ENCODE results near the gene CPED1. TPM values are rescaled to one million over a fixed set of nuclear protein-coding genes. Genes with fewer than 3 reads are reported as not detected.

CPED1 gene
- total RNA-seq, 4 donors from 2014 or later = 1.3 to 5.6 (median 3.6) TPM

- no peak overlapping the region for H3K27ac ChIP-seq
- H3K4me1 ChIP-seq = no peaks in the 10 kb centered on the region
- no peaks in the 10 kb centered on the region for H3K36me3 ChIP-seq
- H3K27me3 ChIP-seq = peaks cover 33% of the 10 kb centered on the region
- TF ChIP-seq POLR2A (IDR thresholded peaks at IDR 0.05) (no peak), CTCF (IDR thresholded peaks at IDR 0.05) (no peak), POLR2AphosphoS5 (IDR thresholded peaks at IDR 0.05) (no peak), EP300 (IDR thresholded peaks at IDR 0.05) (no peak)
- no peak for DNase-seq (ENCODE audit: low spot score in 2 of 2)
- 21% methylated on average over 3 of the region's 3 CpGs for WGBS
- H3K9me3 ChIP-seq = no peaks in the 10 kb centered on the region
- no peak overlapping the region for H3K4me3 ChIP-seq
Observed at GRCh38 chr7:121337398-121337797, 348.9 kb downstream of the CPED1 start.

GRCh38 chr7:121339082-121339481, 350.6 kb downstream of the CPED1 start:
- H3K27ac ChIP-seq = no peak overlapping the region
- H3K36me3 ChIP-seq = no peaks in the 10 kb centered on the region
- H3K4me3 ChIP-seq = no peak overlapping the region
- TF ChIP-seq CTCF (IDR thresholded peaks at IDR 0.05) (no peak), POLR2AphosphoS5 (IDR thresholded peaks at IDR 0.05) (no peak), POLR2A (IDR thresholded peaks at IDR 0.05) (no peak), EP300 (IDR thresholded peaks at IDR 0.05) (no peak)
- H3K4me1 ChIP-seq = no peaks in the 10 kb centered on the region
- H3K9me3 ChIP-seq = no peaks in the 10 kb centered on the region
- no peak for DNase-seq (ENCODE audit: low spot score in 2 of 2)
- 81% methylated on average over 5 of the region's 5 CpGs for WGBS
- H3K27me3 ChIP-seq = peaks cover 16% of the 10 kb centered on the region

GRCh38 chr7:121341933-121342332, 353.4 kb downstream of the CPED1 start:
- Histone ChIP-seq H3K36me3 (no peaks in the 10 kb centered on the region), H3K27ac (no peak overlapping the region), H3K27me3 (no peaks in the 10 kb centered on the region), H3K4me3 (no peak overlapping the region), H3K9me3 (no peaks in the 10 kb centered on the region), H3K4me1 (no peaks in the 10 kb centered on the region)
- no peak for DNase-seq (ENCODE audit: low spot score in 2 of 2)
- TF ChIP-seq POLR2AphosphoS5 (IDR thresholded peaks at IDR 0.05) (no peak), POLR2A (IDR thresholded peaks at IDR 0.05) (no peak), CTCF (IDR thresholded peaks at IDR 0.05) (no peak), EP300 (IDR thresholded peaks at IDR 0.05) (no peak)

- TF ChIP-seq CTCF (IDR thresholded peaks at IDR 0.05) = no peak
- no peak for TF ChIP-seq EP300 (IDR thresholded peaks at IDR 0.05)
- no peak for TF ChIP-seq POLR2A (IDR thresholded peaks at IDR 0.05)
- no peak for TF ChIP-seq POLR2AphosphoS5 (IDR thresholded peaks at IDR 0.05)
- no peaks in the 10 kb centered on the region for H3K9me3 ChIP-seq
- no peaks in the 10 kb centered on the region for H3K27me3 ChIP-seq
- no peak for DNase-seq (ENCODE audit: low spot score in 2 of 2)
- no peaks in the 10 kb centered on the region for H3K36me3 ChIP-seq
- H3K4me1 ChIP-seq = no peaks in the 10 kb centered on the region
- H3K27ac ChIP-seq = no peak overlapping the region
- 92% methylated on average over 4 of the region's 4 CpGs for WGBS
- H3K4me3 ChIP-seq = no peak overlapping the region
Observed at GRCh38 chr7:121342631-121343030, 354.1 kb downstream of the CPED1 start.

GRCh38 chr7:121343302-121343701, 354.8 kb downstream of the CPED1 start:
- TF ChIP-seq EP300 (IDR thresholded peaks at IDR 0.05) (no peak), POLR2A (IDR thresholded peaks at IDR 0.05) (no peak), CTCF (IDR thresholded peaks at IDR 0.05) (no peak), POLR2AphosphoS5 (IDR thresholded peaks at IDR 0.05) (no peak)
- Histone ChIP-seq H3K4me1 (no peaks in the 10 kb centered on the region), H3K36me3 (no peaks in the 10 kb centered on the region), H3K27me3 (no peaks in the 10 kb centered on the region), H3K9me3 (no peaks in the 10 kb centered on the region), H3K27ac (no peak overlapping the region), H3K4me3 (no peak overlapping the region)
- no peak for DNase-seq (ENCODE audit: low spot score in 2 of 2)
- WGBS = 80% methylated on average over 3 of the region's 3 CpGs

Data from suprapubic skin (tissue), 4 donors.